Gastroesophageal sphincter (tissue), 3 donors: ENCODE measurements around the gene C10orf143.

Source experiments
- CTCF ChIP-seq, 4 experiments: fragments of 200-600 bp in 2 of 4; fragments of 450-650 bp in 2 of 4; sonication (generic) in 1 of 4; IDR thresholded peaks; one replicate each; pipeline ENCODE4 v1.5.1; 2017 to 2019; ENCODE audit warnings: antibody characterized with exemption in 4 of 4, mild to moderate bottlenecking in 2 of 4, moderate library complexity in 2 of 4
- EP300 ChIP-seq: sonication (generic); formaldehyde crosslinking; IDR thresholded peaks from one replicate; pipeline ENCODE4 v1.6.1; 2017; ENCODE audit warnings: antibody characterized with exemption, mild to moderate bottlenecking
- POLR2A ChIP-seq, 2 donors: fragments of 450-650 bp; IDR thresholded peaks; one replicate each; pipeline ENCODE4 v1.6.1; 2017; ENCODE audit warnings: antibody characterized with exemption in 2 of 2, mild to moderate bottlenecking in 2 of 2, moderate library complexity in 1 of 2

DNA sequence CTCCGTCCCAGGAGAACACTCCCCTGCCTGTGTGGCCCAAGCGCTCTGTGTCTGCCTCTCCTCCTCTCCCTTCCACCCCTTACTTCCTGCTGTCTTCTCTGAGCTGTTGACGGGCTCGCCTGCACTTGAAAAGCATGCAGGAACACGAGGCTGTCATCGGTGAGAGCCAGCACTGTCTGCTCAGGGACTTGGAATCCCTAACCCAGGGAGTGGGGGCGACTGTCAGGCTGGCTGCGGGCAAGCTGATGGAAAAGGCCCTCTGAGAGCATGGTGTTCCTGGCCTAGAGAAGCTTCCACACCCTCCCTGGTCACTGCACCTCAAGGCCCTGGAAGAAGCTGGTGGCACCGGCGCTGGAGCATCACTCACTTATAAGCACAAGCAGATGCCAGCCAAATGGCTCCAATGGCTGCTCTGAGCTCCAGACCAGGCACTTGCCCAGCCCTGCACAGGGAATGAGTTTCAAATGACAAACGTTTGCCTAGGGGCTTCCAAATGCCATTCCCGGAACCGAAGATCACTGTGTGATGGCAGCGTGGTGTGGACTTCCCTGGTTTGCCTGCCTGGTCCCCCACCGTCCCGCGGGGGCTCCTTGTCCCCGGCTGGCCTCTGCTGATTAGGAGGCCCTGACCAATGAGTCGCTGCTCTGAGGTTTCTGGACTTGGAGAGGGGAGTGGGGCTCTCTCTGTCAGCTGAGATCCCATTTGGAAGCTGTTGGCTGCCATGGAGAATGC is 89.8 kb downstream of the C10orf143 start:
- no peak for TF ChIP-seq CTCF (IDR thresholded peaks at IDR 0.05)
- no peak for TF ChIP-seq POLR2A (IDR thresholded peaks at IDR 0.05)
- TF ChIP-seq EP300, result no peak
